Stomach (tissue), 4 donors: ENCODE results near the gene FBXL4.

Experiments
- EP300 ChIP-seq: sonication (generic); formaldehyde crosslinking; IDR thresholded peaks from one replicate; pipeline ENCODE4 v1.6.1; 2017; ENCODE audit warnings: antibody characterized with exemption
- TF ChIP-seq, protein P1 (sequence below), 7 experiments: fragments of 450-650 bp in 4 of 7; fragments of 200-600 bp in 3 of 7; sonication (generic) in 3 of 7; IDR thresholded peaks; one replicate each; pipeline ENCODE4 v1.5.1; 2016 to 2019; ENCODE audit warnings: antibody characterized with exemption in 7 of 7, control low read depth in 2 of 7, mild to moderate bottlenecking in 1 of 7

DNA sequence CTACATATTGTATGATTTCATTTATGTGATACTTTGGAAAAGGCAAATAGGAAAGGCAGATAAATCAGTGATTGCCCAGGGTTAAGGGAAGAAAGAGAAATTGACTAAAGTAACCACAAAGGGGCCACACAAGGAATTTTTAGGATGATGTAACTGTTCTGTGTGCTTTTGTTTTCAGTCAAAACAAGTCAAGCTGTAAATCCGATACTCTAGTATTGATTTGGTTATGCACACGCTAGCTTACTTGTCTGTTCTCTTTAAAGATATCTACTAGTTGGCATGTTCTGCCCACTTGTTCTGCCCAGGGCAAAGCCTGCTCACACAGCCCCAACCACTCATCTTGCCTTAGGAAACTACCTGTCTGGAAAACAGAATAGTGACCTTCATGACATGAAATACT is 6.4 kb downstream of the FBXL4 start:
- TF ChIP-seq, protein P1, sequence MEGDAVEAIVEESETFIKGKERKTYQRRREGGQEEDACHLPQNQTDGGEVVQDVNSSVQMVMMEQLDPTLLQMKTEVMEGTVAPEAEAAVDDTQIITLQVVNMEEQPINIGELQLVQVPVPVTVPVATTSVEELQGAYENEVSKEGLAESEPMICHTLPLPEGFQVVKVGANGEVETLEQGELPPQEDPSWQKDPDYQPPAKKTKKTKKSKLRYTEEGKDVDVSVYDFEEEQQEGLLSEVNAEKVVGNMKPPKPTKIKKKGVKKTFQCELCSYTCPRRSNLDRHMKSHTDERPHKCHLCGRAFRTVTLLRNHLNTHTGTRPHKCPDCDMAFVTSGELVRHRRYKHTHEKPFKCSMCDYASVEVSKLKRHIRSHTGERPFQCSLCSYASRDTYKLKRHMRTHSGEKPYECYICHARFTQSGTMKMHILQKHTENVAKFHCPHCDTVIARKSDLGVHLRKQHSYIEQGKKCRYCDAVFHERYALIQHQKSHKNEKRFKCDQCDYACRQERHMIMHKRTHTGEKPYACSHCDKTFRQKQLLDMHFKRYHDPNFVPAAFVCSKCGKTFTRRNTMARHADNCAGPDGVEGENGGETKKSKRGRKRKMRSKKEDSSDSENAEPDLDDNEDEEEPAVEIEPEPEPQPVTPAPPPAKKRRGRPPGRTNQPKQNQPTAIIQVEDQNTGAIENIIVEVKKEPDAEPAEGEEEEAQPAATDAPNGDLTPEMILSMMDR (IDR thresholded peaks at IDR 0.05): no peak
- TF ChIP-seq EP300: no peak
